NCI-H2171 (cell line): ENCODE data around the gene SPO11.
A peak's percentile ranks its signal among the peaks of the same experiment; 100 is the strongest.

Experiments used
- DNase-seq: peaks from one replicate; lab custom pipeline; 2025; lab: John Stamatoyannopoulos, UW

Gene SPO11

GRCh38 chr20:57329608-57330221 is at the start of gene SPO11:
SPO11 (plus strand) TSS chr20:57329803; CDS start chr20:57329868, 65 bp downstream.
- no peak for DNase-seq

GRCh38 chr20:57280221-57280620 is 49.4 kb upstream of the SPO11 start:
- DNase-seq: peak; percentile 67

- DNase-seq: no peak
Observed at GRCh38 chr20:57281900-57282299, 47.7 kb upstream of the SPO11 start.

- no peak for DNase-seq
Observed at GRCh38 chr20:57282670-57283361, 46.8 kb upstream of the SPO11 start.

GRCh38 chr20:57283860-57284259 is 45.7 kb upstream of the SPO11 start:
- no peak for DNase-seq

- no peak for DNase-seq
Observed at GRCh38 chr20:57287007-57287880, 42.4 kb upstream of the SPO11 start.

GRCh38 chr20:57287901-57288300 is 41.7 kb upstream of the SPO11 start:
- DNase-seq: no peak

GRCh38 chr20:57288651-57289277 is 40.8 kb upstream of the SPO11 start:
- no peak for DNase-seq

GRCh38 chr20:57289391-57290177 is 40.0 kb upstream of the SPO11 start:
- no peak for DNase-seq

GRCh38 chr20:57290178-57290484 is 39.5 kb upstream of the SPO11 start:
- DNase-seq: no peak

- DNase-seq: no peak
Observed at GRCh38 chr20:57291003-57291402, 38.6 kb upstream of the SPO11 start.

GRCh38 chr20:57291694-57292093 is 37.9 kb upstream of the SPO11 start:
- no peak for DNase-seq

GRCh38 chr20:57292611-57293010 is 37.0 kb upstream of the SPO11 start:
- DNase-seq: no peak

- no peak for DNase-seq
Observed at GRCh38 chr20:57293995-57294394, 35.6 kb upstream of the SPO11 start.

- no peak for DNase-seq
Observed at GRCh38 chr20:57294550-57294949, 35.1 kb upstream of the SPO11 start.

- no peak for DNase-seq
Observed at GRCh38 chr20:57298457-57298856, 31.1 kb upstream of the SPO11 start.

- no peak for DNase-seq
Observed at GRCh38 chr20:57301026-57301425, 28.6 kb upstream of the SPO11 start.

- no peak for DNase-seq
Observed at GRCh38 chr20:57306747-57307146, 22.9 kb upstream of the SPO11 start.

- no peak for DNase-seq
Observed at GRCh38 chr20:57308451-57309271, 20.9 kb upstream of the SPO11 start.

GRCh38 chr20:57309544-57310115 is 20.0 kb upstream of the SPO11 start:
- no peak for DNase-seq
